CD4-positive, alpha-beta memory T cell (primary cell): Measurements from ENCODE around the gene IWS1. TPM values are rescaled to one million over a fixed set of nuclear protein-coding genes. Genes with fewer than 3 reads are reported as not detected.

Experiments used
- CTCF ChIA-PET: fragments of 350-600 bp; sonication (Branson Sonifier 250); formaldehyde crosslinking; loops from one replicate; lab custom pipeline; 2021; ENCODE audit warnings: inconsistent platforms; ENCODE audit not compliant: partially characterized antibody; lab: Charles Lee
- POLR2A ChIA-PET: fragments of 350-600 bp; sonication (Branson Sonifier 250); formaldehyde crosslinking; loops from one replicate; lab custom pipeline; 2021; ENCODE audit not compliant: partially characterized antibody; lab: Charles Lee
- DNase-seq, 5 donors: peaks; one replicate each; pipeline versions ENCODE4 v3.0.0 to v3.0.0-alpha.2; 2020 to 2022; ENCODE audit warnings: mixed read lengths in 1 of 5
- H3K27ac ChIP-seq: one replicate; pipeline ENCODE4 v1.7.0; 2013; ENCODE audit warnings: low read depth, low read length
- H3K27me3 ChIP-seq: 2 replicates; pipeline ENCODE4 v1.7.0; 2013; ENCODE audit warnings: mild to moderate bottlenecking, low read length, moderate library complexity; ENCODE audit not compliant: insufficient read depth
- H3K36me3 ChIP-seq: 2 replicates; pipeline ENCODE4 v1.7.0; 2013; ENCODE audit warnings: mild to moderate bottlenecking, low read length, moderate library complexity; ENCODE audit not compliant: insufficient read depth
- H3K4me1 ChIP-seq: 2 replicates; pipeline ENCODE4 v1.7.0; 2013; ENCODE audit warnings: mild to moderate bottlenecking, low read length, moderate library complexity; ENCODE audit not compliant: insufficient read depth
- H3K4me3 ChIP-seq, 2 donors: one replicate each; pipeline ENCODE4 v1.7.0; 2013; ENCODE audit warnings: low read length in 2 of 2, mild to moderate bottlenecking in 1 of 2
- H3K9me3 ChIP-seq, 2 donors: one replicate each; pipeline ENCODE4 v1.7.0; 2013; ENCODE audit warnings: low read length in 2 of 2, control low read depth in 1 of 2; ENCODE audit not compliant: control insufficient read depth in 1 of 2
- H3K27ac Mint-ChIP-seq, 7 donors: one replicate each; pipeline ENCODE4 v1.8.0; 2020 to 2021; ENCODE audit warnings: mixed read lengths in 7 of 7, mild to moderate bottlenecking in 6 of 7, inconsistent platforms in 3 of 7, moderate library complexity in 3 of 7
- H3K27me3 Mint-ChIP-seq, 2 donors: one replicate each; pipeline ENCODE4 v1.8.0; 2020 to 2021; ENCODE audit warnings: mixed read lengths in 2 of 2
- H3K36me3 Mint-ChIP-seq, 2 donors: one replicate each; pipeline ENCODE4 v1.8.0; 2020 to 2021; ENCODE audit warnings: mixed read lengths in 2 of 2, inconsistent platforms in 1 of 2, mild to moderate bottlenecking in 1 of 2
- H3K4me1 Mint-ChIP-seq, 4 donors: one replicate each; pipeline ENCODE4 v1.8.0; 2020 to 2021; ENCODE audit warnings: mixed read lengths in 4 of 4, mild to moderate bottlenecking in 1 of 4
- H3K4me3 Mint-ChIP-seq, 8 donors: one replicate each; pipeline ENCODE4 v1.8.0; 2020 to 2021; ENCODE audit warnings: mixed read lengths in 8 of 8, mild to moderate bottlenecking in 7 of 8, moderate library complexity in 6 of 8, inconsistent platforms in 3 of 8
- H3K9me3 Mint-ChIP-seq, 8 donors: one replicate each; pipeline ENCODE4 v1.8.0; 2020 to 2021; ENCODE audit warnings: mixed read lengths in 8 of 8, mild to moderate bottlenecking in 5 of 8, inconsistent platforms in 3 of 8, moderate library complexity in 1 of 8
- intact Hi-C: fragments of 100-400 bp; cut with micrococcal nuclease; formaldehyde crosslinking; loops from one replicate; pipeline ENCODE4 v1.15.1; 2023
- polyA plus RNA-seq, 2 donors: library from polyadenylated mRNA; unstranded; fragments of 300-500 nt; fragmentation: Illumina TruSeq; gene quantifications; one replicate each; pipeline ENCODE4 v1.2.3, GENCODE V29; 2021
- total RNA-seq, 2 experiments: library from RNA; stranded (reverse); gene quantifications; one replicate each; pipeline ENCODE4 v1.2.3, GENCODE V29; 2021

IWS1 gene
- total and polyA plus RNA-seq, 4 experiments from 2014 or later = 4.4 to 59.7 (median 47.4) TPM

GRCh38 chr2:127479866-127480743 is 46.2 kb downstream of the IWS1 start:
- Mint-ChIP-seq H3K9me3 (peaks cover 0 to 8% (median 4%) of the 10 kb centered on the region in 8 donors), H3K4me1 (peaks cover 2 to 3% (median 2%) of the 10 kb centered on the region in 4 donors), H3K27me3 (no peaks in the 10 kb centered on the region), H3K4me3 (no peak overlapping the region), H3K27ac (peak overlapping the region in 1 of 7 donors; percentile 41), H3K36me3 (peaks cover 32 to 46% of the 10 kb centered on the region in 2 donors)
- intact Hi-C loops = loop anchor here (1.0 to 5.0 kb wide), 6 partner anchors 63 to 412 kb away; partner anchors contain the start of genes ERCC3 and PROC
- Histone ChIP-seq H3K27me3 (no peaks in the 10 kb centered on the region), H3K27ac (no peak overlapping the region), H3K36me3 (peaks cover 27% of the 10 kb centered on the region), H3K9me3 (no peaks in the 10 kb centered on the region), H3K4me1 (peaks cover 2% of the 10 kb centered on the region), H3K4me3 (no peak overlapping the region)
- no peak for DNase-seq
- ChIA-PET POLR2A (interaction anchor here (0.5 to 0.9 kb wide), 2 partner anchors 186 to 329 kb away, joined by 3 to 5 read pairs; partner anchors contain the start of gene ERCC3), CTCF (interaction anchor here (1.0 to 2.8 kb wide), 25 partner anchors 8 to 412 kb away, joined by 3 to 28 read pairs (median 5); partner anchors contain the start of genes ERCC3 and IWS1)

- H3K4me3 Mint-ChIP-seq = no peak overlapping the region
- H3K36me3 Mint-ChIP-seq = peaks cover 26 to 41% of the 10 kb centered on the region in 2 donors
- intact Hi-C loops = loop anchor here (1.0 to 5.0 kb wide), 6 partner anchors 62 to 411 kb away; partner anchors contain the start of genes ERCC3 and PROC
- H3K4me1 ChIP-seq = no peaks in the 10 kb centered on the region
- peaks cover 19% of the 10 kb centered on the region for H3K36me3 ChIP-seq
- ChIA-PET CTCF (interaction anchor here (0.7 to 2.8 kb wide), 29 partner anchors 9 to 411 kb away, joined by 3 to 28 read pairs (median 5); partner anchors contain the start of genes ERCC3 and IWS1), POLR2A (interaction anchor here (0.9 kb wide), 1 partner anchor 185 kb away, joined by 5 read pairs; the partner anchor contains the start of gene ERCC3)
- peaks cover 0 to 1% (median 0%) of the 10 kb centered on the region in 4 donors for H3K4me1 Mint-ChIP-seq
- no peak overlapping the region for H3K4me3 ChIP-seq
- H3K27me3 ChIP-seq = no peaks in the 10 kb centered on the region
- no peak overlapping the region for H3K27ac ChIP-seq
- H3K9me3 Mint-ChIP-seq = peaks cover 0 to 9% (median 4%) of the 10 kb centered on the region in 8 donors
- peak in 4 of 5 donors; percentile 24 to 48 (median 30) for DNase-seq
- H3K27ac Mint-ChIP-seq = no peak overlapping the region
- H3K27me3 Mint-ChIP-seq = no peaks in the 10 kb centered on the region
- no peaks in the 10 kb centered on the region for H3K9me3 ChIP-seq
Observed at GRCh38 chr2:127479219-127479825, 47.0 kb downstream of the IWS1 start.

GRCh38 chr2:127475788-127476187 is 50.5 kb downstream of the IWS1 start:
- H3K27me3 Mint-ChIP-seq = no peaks in the 10 kb centered on the region
- H3K27me3 ChIP-seq = no peaks in the 10 kb centered on the region
- ChIA-PET POLR2A (interaction anchor here (0.7 kb wide), 1 partner anchor 87 kb away, joined by 4 read pairs; no protein-coding TSS in a partner anchor), CTCF (no interaction called here)
- H3K36me3 Mint-ChIP-seq = peaks cover 15 to 16% of the 10 kb centered on the region in 2 donors
- no peak for DNase-seq
- no peak overlapping the region for H3K27ac Mint-ChIP-seq
- H3K4me1 Mint-ChIP-seq = peaks cover 0 to 1% (median 0%) of the 10 kb centered on the region in 4 donors
- H3K36me3 ChIP-seq = peaks cover 8% of the 10 kb centered on the region
- no peak overlapping the region for H3K4me3 ChIP-seq
- intact Hi-C loops = loop anchor here (5.0 kb wide), 1 partner anchor 58 kb away; the partner anchor contains the start of gene PROC
- H3K4me3 Mint-ChIP-seq = no peak overlapping the region
- no peaks in the 10 kb centered on the region for H3K4me1 ChIP-seq
- no peak overlapping the region for H3K27ac ChIP-seq
- H3K9me3 Mint-ChIP-seq = peaks cover 0 to 9% (median 4%) of the 10 kb centered on the region in 8 donors
- no peaks in the 10 kb centered on the region for H3K9me3 ChIP-seq

GRCh38 chr2:127472268-127472667 is 54.0 kb downstream of the IWS1 start:
- H3K4me3 ChIP-seq = no peak overlapping the region
- Mint-ChIP-seq H3K4me1 (peaks cover 0 to 3% (median under 1%) of the 10 kb centered on the region in 4 donors), H3K27ac (no peak overlapping the region), H3K27me3 (no peaks in the 10 kb centered on the region), H3K36me3 (peaks cover 21 to 31% of the 10 kb centered on the region in 2 donors), H3K4me3 (no peak overlapping the region), H3K9me3 (peaks cover 0 to 9% (median 4%) of the 10 kb centered on the region in 8 donors)
- no peak for DNase-seq
- no peaks in the 10 kb centered on the region for H3K27me3 ChIP-seq
- intact Hi-C loops = no loop called here
- POLR2A ChIA-PET = no interaction called here
- H3K4me1 ChIP-seq = no peaks in the 10 kb centered on the region
- no peak overlapping the region for H3K27ac ChIP-seq
- no peaks in the 10 kb centered on the region for H3K9me3 ChIP-seq
- H3K36me3 ChIP-seq = peaks cover 7% of the 10 kb centered on the region
- CTCF ChIA-PET = no interaction called here

- H3K9me3 ChIP-seq = no peaks in the 10 kb centered on the region
- H3K4me3 Mint-ChIP-seq = no peak overlapping the region
- peaks cover 23 to 32% of the 10 kb centered on the region in 2 donors for H3K36me3 Mint-ChIP-seq
- no peaks in the 10 kb centered on the region for H3K27me3 Mint-ChIP-seq
- H3K36me3 ChIP-seq = peaks cover 7% of the 10 kb centered on the region
- CTCF ChIA-PET = no interaction called here
- H3K4me3 ChIP-seq = no peak overlapping the region
- H3K27me3 ChIP-seq = no peaks in the 10 kb centered on the region
- POLR2A ChIA-PET = no interaction called here
- H3K9me3 Mint-ChIP-seq = peaks cover 0 to 9% (median 4%) of the 10 kb centered on the region in 8 donors
- H3K4me1 Mint-ChIP-seq = peaks cover 0 to 6% (median under 1%) of the 10 kb centered on the region in 4 donors
- intact Hi-C loops = no loop called here
- peak overlapping the region in 2 of 7 donors; percentile 3 to 57 for H3K27ac Mint-ChIP-seq
- H3K27ac ChIP-seq = no peak overlapping the region
- H3K4me1 ChIP-seq = no peaks in the 10 kb centered on the region
- DNase-seq = no peak
Observed at GRCh38 chr2:127471286-127471988, 54.9 kb downstream of the IWS1 start.

GRCh38 chr2:127469974-127470373 is 56.3 kb downstream of the IWS1 start:
- intact Hi-C loops = no loop called here

More at GRCh38 chr2:127469974-127470373, 56.3 kb downstream of the IWS1 start:
- peaks cover 23 to 25% of the 10 kb centered on the region in 2 donors for H3K36me3 Mint-ChIP-seq
- CTCF ChIA-PET = interaction anchor here (5.2 kb wide), 1 partner anchor 9 kb away, joined by 28 read pairs; no protein-coding TSS in a partner anchor
- no peaks in the 10 kb centered on the region for H3K27me3 Mint-ChIP-seq
- H3K4me3 Mint-ChIP-seq = no peak overlapping the region
- Histone ChIP-seq H3K36me3 (peaks cover 7% of the 10 kb centered on the region), H3K4me3 (no peak overlapping the region), H3K27me3 (no peaks in the 10 kb centered on the region), H3K27ac (no peak overlapping the region), H3K4me1 (peaks cover 8% of the 10 kb centered on the region), H3K9me3 (no peaks in the 10 kb centered on the region)
- no peak for DNase-seq
- POLR2A ChIA-PET = no interaction called here
- peaks cover 8 to 18% (median 10%) of the 10 kb centered on the region in 4 donors for H3K4me1 Mint-ChIP-seq
- H3K27ac Mint-ChIP-seq = no peak overlapping the region
- H3K9me3 Mint-ChIP-seq = no peaks in the 10 kb centered on the region
